DOHH2 (cell line): ENCODE data around the gene CPD.

ENCODE experiments used
- EZH2phosphoT487 ChIP-seq: fragments of 200-600 bp; sonication (generic); IDR thresholded peaks from 2 replicates; pipeline ENCODE4 v1.6.1; 2017; ENCODE audit warnings: borderline replicate concordance, mild to moderate bottlenecking, antibody characterized with exemption, low read length, moderate library complexity, mixed read lengths
- TF ChIP-seq, protein P1 (sequence below): fragments of 200-600 bp; sonication (generic); IDR thresholded peaks from one replicate; pipeline ENCODE4 v1.5.1; 2014; ENCODE audit warnings: antibody characterized with exemption, mild to moderate bottlenecking, low read depth, low read length; ENCODE audit not compliant: poor library complexity, severe bottlenecking

- TF ChIP-seq, protein P1, sequence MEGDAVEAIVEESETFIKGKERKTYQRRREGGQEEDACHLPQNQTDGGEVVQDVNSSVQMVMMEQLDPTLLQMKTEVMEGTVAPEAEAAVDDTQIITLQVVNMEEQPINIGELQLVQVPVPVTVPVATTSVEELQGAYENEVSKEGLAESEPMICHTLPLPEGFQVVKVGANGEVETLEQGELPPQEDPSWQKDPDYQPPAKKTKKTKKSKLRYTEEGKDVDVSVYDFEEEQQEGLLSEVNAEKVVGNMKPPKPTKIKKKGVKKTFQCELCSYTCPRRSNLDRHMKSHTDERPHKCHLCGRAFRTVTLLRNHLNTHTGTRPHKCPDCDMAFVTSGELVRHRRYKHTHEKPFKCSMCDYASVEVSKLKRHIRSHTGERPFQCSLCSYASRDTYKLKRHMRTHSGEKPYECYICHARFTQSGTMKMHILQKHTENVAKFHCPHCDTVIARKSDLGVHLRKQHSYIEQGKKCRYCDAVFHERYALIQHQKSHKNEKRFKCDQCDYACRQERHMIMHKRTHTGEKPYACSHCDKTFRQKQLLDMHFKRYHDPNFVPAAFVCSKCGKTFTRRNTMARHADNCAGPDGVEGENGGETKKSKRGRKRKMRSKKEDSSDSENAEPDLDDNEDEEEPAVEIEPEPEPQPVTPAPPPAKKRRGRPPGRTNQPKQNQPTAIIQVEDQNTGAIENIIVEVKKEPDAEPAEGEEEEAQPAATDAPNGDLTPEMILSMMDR = no peak
- TF ChIP-seq EZH2phosphoT487 = no peak
Measured at GRCh38 chr17:30332057-30332542, 46.6 kb upstream of the CPD start.
